Effector CD8-positive, alpha-beta T cell (primary cell): Measurements from ENCODE around the gene CCDC57.
A peak's percentile ranks its signal among the peaks of the same experiment; 100 is the strongest.

Experiments
- DNase-seq: peaks from one replicate; lab custom pipeline; 2025; lab: John Stamatoyannopoulos, UW

Gene CCDC57

DNA sequence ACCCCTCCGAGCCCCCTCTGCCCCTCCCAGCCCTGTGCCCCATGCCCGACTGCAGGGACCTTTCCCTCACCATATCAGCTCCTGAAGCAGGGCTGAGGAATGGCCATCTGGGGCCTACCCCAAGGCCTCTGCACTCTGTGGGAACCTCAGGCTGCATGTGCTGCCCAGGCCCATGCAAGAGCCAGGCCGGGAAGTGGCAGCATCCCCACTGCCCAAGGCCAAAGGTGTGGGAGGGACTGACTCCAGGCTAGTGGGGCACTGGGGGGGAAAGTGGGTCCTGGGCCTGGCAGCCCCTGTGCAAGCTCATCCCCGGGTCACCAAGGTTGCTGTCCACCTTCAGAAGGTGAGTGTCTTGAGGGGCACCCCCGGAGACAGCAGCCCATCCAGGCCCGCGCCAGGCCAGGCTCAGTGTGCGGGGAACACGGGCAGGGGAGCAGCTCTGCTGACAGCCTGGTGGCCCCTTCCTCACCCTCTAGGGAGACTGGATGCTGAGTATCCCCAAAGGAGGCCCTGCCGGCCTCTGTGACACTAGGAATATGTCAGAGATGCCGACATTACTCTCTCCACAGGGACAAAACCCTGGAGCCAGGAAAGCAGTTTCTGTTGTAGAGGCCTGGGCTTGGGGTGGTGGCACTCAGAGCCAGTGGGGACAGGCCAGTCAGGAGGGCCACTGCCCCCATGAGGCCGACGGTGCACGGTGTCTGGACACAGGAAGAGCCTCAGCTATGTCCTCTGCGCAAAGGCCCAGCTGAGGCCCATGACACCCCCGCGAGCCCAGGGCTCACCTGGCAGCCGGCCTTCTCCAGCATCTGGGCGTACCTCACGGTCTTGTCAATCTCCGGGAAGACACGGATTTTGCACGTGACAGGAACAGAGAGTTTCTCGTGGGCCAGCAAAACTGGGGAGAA is 150.3 kb downstream of the CCDC57 start:
- DNase-seq: no peak

DNA sequence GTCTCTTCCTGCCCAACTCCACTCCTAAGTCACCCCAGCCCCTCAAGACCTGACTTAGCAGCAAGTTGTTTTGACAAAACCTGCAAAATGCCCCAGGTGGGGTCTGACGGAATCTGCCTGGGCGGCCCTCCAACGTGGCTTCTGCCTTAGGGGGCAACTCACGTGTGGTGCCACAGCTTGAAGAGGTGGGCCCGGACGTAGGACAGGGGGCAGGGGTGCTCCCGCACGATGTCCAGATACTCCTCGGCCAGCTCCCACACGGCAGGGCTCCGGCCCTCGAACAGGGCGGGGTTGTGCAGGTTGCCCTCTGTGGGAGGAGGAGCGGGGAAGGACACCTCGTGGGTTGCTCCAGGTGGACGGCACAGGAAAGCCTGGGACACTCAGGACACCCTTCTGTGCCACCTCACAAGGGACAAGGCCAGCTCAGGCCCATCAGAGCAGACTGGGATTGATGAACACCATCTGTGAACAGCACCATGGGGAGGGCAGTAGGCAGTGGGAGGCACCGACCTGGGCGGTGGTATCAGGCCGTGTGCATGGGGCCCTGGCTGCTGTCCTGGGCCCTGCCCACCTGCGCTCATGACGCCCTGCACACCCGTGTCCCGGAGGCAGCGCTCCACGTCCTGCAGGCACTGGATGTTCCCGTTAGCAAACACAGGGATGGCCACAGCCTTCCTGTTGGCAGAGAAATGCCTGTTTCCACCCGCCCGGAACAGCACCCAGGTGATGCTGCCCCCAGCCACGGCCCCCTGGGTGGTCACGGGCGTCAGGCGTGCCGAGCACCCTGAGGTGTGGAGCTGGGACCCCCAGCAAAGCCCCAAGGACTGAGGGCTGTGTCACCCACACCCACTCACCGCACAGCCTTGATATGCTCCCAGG is 151.4 kb downstream of the CCDC57 start:
- no peak for DNase-seq

DNA sequence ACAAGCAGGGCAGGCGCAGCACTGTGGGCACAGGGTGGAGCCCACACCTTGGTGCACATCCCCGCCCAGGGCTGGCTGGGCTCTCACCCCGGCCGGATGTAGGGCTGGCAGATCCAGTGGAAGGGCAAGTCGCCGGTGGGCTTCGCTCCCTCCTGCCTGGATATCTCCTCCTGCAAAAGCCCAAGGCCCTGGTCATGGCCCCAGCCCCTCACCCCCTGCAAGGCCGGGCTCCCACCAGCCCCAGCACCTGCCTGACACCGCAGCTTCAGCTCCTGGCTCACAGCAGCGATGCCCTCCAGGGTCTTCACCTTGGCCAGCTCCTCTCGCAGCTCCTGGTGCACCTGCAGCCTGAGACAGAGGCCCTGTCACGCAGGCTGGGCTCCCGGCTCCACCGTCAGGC is 152.0 kb downstream of the CCDC57 start:
- DNase-seq: no peak

DNA sequence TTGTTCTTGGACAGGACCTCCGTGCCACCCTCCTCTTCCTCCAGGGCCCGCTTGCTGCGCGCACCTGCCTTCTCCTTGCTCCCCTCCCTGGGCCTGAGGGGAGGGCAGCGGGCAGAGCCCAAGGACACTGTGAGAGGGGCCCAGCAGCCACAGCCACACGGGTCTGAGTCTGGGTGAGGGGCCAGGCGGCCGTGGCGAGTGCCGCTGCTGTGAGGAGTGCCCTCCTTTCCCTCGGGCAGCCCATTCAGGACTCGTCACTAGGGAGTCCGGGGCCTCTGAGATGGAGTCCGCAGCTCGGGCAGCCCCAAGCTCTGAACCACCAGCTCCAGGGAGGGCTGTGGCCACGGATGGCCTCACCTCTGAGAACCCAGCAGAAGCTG is 152.7 kb downstream of the CCDC57 start:
- no peak for DNase-seq

DNA sequence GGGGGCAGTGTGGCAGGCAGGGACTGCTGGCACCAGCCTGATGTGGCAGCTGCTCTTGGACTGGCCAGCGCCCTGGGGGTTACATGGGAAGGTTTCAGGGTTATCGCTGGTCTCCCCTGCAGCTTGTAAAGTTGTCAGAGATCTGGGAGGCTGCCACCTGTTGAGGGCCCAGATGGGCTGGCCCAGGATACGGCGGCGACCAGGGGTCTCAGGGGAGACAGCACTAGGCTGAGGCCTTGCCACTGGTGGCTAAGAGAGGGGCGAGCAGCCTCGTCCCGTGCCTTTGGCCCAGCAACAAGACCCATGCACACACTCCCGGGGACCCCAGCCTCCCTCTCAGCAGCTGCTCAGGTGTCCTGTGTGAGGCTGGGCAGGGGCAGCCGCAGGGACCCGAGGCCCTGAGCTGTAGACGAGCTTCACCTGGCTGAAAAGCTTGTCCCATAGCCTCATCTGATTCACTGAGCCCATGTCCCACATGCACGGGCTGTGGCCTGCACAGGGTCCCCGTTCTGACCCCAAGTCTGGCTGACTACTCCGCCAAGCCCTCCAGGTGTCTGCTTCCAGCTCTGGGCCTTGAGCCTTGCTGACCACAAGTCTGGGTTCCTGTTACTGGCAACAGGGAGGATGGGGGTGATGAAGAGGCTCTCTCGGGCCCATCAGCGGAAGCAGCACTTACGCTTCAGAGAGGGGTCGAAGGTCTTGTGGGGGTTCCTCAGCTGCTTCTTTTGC is 153.2 kb downstream of the CCDC57 start:
- DNase-seq: no peak

DNA sequence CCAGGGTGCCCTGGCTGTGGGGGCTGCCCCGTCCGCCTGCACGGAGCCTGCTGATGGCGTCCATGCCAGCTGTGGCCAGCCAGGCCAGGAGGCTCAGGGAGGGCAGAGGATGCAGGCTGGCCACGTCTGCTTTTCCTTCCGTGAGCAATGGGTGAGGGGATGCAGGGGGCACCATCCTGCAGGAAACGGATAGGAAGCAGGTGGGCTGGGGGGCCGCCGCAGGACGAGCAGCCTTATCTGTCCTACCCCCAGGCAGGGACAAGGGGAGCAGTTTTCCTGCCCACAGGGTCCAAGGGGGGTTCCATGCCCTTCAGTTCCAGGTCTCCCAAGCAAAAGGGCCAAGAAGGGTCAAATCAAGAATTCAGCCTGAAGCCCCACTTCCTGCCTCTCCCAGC is 153.8 kb downstream of the CCDC57 start:
- DNase-seq: no peak

DNA sequence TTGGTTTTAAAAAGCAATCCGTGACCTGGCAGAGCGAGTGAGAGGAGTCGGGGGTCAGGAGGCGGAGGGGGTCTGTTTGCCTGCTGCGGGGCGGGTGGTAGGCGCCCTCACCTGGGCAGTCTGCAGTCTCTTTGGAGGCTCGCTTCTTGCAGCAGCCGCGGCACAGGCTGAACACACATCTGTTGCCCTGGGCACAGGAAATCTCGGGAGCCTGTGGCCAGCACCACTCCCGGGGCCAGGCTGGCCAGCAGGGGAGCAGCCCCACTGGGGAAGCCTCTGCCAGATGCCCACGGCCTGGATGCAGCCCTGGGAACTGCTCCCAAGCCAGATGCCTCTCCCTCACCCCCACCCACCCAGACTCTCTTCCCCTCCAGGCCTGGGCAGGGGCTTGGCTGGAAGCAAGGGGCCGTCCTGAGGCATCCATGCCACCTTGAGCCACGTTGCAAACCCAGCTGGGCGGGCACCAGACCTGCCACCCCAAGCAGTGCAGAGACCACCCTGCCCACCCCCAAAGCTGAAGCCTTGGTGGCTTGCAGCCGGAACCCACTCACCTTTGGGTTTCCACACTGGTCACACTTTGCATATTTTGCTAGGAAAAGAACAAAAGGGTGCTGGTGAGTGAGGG is 154.3 kb downstream of the CCDC57 start:
- no peak for DNase-seq

DNA sequence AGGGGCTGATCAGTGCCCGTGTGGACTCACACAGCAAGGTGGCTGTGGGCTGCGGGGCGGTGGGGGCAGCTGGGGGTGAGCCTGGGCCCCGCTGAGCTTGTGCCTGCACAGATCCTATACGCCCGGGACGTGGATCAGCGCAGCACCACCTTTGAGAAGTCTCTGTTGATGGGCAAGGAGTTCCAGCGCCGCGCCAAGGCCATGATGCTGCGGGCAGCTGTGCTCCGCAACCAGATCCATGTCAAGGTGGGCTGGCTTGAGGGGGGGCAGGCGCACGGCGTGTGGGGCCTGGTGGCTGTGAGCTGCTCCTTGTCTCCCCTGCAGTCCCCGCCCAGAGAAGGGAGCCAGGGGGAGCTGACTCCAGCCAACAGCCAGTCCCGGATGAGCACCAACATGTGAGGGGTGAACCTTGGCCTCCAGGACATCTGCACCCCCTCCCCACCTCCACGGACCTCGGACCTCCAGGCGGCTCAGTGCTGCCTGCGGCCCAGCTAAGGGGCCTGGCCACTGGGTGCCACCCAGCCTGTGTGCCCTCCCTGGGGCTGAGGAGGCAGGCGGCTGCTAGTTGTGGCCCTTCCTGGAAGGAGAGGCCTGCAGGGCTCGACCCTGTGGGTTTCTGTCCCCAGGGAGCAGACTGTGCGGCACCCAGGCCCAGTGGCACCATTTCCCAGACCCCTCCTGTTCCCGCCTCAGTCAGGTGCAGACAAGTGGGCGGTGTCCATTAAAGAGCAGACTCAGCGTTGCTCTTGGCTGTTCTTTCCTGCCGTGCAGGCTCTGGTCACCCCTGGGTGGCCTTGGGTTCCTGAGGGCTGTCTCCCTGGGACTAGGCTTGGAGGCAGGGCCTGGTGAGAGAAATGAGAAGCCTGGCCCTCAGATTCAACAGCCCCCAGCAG is 155.7 kb downstream of the CCDC57 start:
- DNase-seq: no peak

DNA sequence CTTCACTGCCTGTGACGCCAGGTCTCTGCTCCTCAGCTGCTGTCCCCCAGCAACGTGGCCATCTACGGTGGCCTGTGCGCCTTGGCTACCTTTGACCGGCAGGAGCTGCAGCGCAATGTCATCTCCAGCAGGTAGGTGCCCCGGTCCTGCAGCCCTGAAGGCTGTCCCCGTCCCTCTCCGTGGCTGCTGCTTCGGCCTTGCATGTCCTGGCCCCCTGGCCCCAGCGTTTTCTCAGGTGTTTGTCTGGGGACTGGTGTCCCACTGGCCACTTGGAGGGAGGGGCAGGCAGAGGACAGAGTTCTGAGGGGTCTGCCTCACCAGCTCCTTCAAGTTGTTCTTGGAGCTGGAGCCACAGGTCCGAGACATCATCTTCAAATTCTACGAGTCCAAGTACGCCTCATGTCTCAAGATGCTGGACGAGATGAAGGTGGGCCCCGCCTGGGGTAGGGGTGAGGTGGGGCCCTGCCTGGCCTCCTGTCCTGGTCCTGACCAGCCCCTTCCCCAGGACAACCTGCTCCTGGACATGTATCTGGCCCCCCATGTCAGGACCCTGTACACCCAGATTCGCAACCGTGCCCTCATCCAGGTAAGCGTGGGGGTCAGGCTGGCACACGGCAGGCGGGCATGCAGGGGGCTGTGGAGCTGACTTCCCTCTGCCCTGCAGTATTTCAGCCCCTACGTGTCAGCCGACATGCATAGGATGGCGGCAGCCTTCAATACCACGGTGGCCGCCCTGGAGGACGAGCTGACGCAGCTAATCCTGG is 156.5 kb downstream of the CCDC57 start:
- no peak for DNase-seq

DNA sequence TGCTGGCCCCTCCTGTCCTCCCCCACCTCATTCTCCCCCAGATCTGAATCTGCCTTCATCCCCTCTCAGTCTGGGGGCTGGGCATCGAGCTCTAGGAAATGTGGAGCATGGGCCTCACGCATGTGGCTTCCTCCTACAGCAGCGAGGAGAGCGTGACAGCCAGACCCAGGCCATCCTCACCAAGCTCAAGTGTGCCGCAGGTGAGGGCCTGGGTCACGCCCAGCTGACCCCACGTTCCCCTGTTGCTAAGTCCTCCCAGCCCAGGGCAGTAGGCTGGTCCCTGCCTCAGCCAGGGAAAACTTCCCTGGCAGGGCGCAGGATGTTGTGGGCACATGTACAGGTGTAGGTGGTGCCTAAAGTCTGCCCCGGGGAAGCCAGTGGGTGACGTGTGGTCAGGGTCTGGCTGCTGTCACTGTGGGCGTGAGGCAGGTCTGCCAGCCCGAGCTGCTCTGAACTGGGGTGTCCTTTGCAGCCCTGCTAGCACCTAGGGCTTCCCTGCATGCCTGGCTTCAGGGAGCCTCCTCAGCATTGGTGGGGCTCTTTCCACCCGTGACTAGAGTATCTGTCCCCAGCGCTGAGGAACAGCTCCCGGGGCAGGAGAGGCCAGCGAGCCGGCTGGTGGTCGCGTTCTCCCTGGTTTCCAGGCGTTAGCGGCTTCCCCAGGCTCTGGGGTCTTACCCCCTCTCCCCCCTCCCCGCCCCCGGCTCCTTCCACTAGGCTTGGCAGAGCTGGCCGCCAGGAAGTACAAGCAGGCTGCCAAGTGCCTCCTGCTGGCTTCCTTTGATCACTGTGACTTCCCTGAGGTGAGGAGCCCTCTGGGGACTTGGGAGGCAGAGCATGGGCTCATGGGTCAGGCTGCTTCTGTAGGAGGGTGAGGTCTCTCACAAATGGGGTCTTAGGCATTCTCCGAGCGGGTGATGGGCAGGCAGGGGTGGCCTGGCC is 157.3 kb downstream of the CCDC57 start:
- no peak for DNase-seq

DNA sequence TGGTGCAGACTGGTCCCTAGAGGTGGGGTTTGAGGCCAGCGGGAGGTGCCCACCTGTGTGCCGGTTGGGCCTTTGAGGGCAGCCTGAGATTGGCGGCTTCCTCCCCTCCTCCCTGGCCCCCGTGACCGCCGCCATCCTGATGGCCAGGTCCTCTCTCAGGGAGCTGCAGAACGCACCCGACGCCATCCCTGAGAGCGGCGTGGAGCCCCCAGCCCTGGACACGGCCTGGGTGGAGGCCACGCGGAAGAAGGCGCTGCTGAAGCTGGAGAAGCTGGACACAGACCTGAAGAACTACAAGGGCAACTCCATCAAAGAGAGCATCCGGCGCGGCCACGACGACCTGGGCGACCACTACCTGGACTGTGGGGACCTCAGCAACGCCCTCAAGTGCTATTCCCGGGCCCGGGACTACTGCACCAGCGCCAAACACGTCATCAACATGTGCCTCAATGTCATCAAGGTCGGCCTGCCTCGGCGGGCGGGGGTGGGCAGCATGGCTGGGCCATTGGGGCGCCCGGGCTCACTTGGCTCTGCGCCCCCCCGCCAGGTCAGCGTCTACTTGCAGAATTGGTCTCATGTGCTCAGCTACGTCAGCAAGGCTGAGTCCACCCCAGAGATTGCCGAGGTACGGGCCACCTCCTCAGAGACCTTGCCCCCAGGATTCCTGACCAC is 158.2 kb downstream of the CCDC57 start:
- no peak for DNase-seq

DNA sequence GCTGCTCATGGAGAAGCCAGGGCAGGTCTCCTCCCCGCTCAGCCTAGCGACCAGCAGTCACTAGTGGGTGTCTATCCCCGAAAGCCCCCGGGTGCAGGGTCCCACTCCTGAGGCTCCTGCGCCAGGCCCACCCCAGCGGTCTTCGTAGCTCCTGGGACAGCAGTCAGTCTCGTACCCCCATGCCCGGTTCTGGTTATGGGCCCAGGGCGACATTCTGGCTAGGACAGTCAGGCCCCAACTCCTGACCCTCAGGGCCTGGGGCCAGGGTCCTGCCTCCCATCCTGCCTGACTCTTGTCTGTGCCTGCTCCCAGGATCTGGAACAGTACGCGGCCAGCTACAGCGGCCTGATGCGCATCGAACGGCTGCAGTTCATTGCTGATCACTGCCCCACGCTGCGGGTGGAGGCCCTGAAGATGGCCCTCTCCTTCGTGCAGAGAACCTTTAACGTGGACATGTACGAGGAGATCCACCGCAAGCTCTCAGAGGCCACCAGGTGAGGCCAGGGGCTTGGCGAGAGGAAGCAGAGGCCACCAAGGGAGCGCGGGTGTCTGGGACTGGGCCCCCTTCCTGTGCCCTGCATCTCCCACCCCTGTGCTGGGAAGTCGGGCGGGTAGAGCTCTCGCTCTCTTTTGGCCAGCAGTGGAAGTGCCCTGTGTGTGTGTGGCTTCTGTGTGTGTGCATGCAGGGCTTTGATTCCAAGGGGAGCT is 158.9 kb downstream of the CCDC57 start:
- DNase-seq: no peak

DNA sequence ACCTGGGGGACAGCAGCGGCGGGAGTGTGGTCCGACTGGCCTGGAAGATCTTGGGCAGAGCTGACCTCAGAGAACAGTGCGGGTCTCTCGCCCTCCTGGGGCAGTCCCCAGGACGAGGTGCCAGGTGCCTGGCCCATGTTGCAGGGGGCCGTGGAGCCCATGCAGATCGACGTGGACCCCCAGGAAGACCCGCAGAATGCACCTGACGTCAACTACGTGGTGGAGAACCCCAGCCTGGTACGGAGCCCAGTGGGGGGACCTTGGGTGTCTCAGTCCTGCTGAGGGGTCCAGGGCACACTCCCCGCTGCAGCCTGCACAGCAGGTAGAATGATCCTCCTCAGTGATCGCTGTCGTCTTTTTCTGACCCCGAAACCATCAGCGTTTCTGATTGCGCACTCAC is 159.5 kb downstream of the CCDC57 start:
- DNase-seq: no peak

DNA sequence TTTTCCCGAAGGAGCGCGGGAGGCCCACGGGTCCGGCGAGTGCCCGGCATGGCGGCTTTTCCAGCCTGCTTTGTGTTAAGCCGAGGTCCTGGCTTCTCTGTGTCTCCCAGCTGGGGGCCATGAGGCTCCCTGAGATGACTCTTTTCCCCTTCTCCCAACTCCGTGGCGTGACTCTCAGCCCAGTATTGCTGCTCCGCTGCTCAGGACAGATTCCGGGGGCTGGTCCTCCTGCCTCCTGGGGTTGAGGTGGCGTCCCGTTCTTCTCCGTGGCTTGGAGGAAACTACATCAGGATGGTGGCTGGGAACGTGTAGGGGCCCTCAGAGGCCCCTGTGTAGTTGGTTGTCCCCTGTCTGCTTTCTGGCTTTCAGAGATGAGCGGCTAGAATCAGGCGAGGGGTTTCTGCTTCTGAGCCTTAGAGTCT is 160.0 kb downstream of the CCDC57 start:
- no peak for DNase-seq

DNA sequence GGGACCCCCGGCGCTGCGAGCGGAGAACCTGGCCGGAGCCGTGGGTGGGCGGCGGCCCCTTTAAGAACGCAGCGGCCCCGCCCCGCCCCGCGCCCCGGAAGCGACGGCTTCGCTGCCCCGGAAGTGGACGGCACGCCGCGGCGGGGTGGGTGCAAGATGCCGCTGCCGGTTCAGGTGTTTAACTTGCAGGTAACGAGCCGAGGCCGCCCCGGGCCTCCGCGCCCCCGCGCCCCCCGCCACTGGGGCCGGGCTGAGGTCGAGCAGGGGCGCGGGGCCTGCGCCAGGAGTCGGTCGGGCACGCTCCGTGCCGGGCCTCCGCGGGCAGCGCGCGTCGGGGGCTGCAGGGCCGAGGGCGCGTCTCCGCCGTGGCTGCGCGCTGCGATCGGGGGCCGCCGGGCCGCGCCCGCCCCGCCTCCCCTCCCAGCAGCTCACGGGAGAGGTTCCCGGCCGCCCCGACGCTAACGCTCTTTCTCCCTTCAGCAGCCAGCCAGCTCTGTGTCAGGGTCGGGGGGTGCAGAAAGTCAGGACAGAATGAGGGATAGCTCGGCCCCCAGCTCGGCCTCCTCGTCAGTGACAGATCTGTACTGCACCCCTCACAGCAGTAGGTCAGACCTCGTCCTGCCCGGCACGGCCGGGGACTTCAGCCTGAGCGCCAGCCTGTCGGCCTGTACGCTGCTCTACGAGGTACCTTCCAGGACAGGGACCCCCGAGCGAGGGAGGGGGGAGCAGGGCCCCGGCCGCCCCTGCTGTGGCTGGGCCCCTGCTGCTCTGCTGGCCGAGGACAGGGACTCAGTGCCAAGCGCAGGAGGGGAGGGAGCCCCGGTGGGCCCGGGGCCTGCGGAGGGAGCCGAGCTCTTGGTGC is 160.6 kb downstream of the CCDC57 start, which contains the start of the genes GPS1 and RFNG:
TSS of gene GPS1 (plus strand) at position 123 of the 862 bp plus-strand sequence. CDS start at position 157, 34 bp downstream.
TSS of gene RFNG (minus strand) at position 36 of the 862 bp plus-strand sequence. CDS start 45 bp downstream, outside the sequence.
- peak; percentile 63 for DNase-seq
